Jurkat, Clone E6-1 (cell line): ENCODE measurements around the gene NHLH2.

Experiments used
- DNase-seq: peaks from one replicate; pipeline ENCODE4 v3.0.0-alpha.2; 2011; ENCODE audit warnings: low read depth, low spot score
- H3K4me3 ChIP-seq: 2 replicates; pipeline ENCODE4 v1.5.1; 2011; ENCODE audit warnings: mild to moderate bottlenecking, low read length, control low read depth, moderate library complexity

Gene NHLH2

DNA sequence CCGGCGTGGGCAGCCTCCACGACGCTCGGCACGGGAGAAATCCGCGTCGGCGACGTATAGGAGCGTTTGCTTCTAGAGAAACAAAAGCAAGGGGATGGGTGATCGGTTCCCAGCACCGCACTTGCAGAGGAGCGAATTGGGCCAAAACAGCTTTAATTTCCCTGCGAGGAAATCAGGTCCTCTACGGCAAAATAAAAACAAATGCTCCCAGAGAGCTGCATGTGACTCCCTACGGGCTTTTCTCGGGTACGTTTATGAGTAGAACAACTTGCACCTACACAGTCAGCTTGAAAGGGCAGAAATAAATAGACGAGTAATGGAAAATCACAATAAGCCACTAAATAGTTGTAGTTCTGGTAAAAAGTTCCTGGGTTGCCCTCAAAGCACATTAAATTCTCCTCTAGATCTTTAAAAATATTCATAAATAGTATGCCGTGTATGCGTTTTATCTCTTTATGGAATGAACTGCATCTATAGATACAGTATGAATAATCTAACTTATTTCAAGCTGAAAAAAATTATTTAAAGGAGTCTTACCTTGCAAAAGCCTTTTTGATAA lies 1.2 kb downstream of the NHLH2 start:
- DNase-seq = no peak
- no peak overlapping the region for H3K4me3 ChIP-seq

GRCh38 chr1:115839029-115839678 lies 1.8 kb downstream of the NHLH2 start:
- no peak overlapping the region for H3K4me3 ChIP-seq
- no peak for DNase-seq

- no peak for DNase-seq
- H3K4me3 ChIP-seq = no peak overlapping the region
Observed at GRCh38 chr1:115838431-115839028, 2.4 kb downstream of the NHLH2 start.

DNA sequence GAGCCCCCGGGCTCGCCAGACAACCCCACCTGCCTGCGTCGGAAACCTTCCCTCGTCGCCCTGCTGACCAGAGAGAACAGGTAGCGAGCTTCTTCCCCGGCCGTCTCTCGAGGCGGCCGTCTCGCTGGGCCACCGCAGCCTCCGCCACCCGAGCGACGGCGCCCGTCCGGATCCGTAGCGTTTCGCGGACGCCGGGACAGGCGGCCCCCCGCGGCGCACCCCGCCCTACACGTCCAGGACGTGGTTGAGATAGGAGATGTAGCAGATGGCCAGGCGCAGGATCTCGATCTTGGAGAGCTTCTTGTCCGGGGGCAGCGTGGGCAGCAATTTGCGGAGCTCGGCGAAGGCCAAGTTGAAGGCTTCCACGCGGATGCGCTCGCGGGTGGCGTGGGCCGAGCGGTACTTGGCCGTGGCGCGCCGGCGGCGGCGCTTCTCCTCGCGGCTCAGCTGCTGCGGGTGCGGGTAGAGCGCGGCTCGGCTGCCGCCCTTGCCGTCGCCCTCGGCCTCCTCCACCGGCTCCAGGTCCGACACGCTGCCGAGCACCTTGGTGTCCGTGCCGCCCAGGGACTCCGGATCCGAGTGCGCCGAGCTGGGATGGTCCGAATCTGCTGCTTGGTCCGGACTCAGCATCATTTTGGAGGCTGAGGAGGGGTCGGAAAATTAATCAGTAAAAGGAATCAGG lies 3.0 kb downstream of the NHLH2 start:
- H3K4me3 ChIP-seq = no peak overlapping the region
- no peak for DNase-seq

- no peak overlapping the region for H3K4me3 ChIP-seq
Observed at GRCh38 chr1:115837341-115837739, 3.6 kb downstream of the NHLH2 start.

GRCh38 chr1:115833856-115834255 lies 7.1 kb downstream of the NHLH2 start:
- no peak for DNase-seq
- no peak overlapping the region for H3K4me3 ChIP-seq

More at GRCh38 chr1:115837341-115837739, 3.6 kb downstream of the NHLH2 start:
- DNase-seq = no peak

- no peak for DNase-seq
- no peak overlapping the region for H3K4me3 ChIP-seq
Observed at GRCh38 chr1:115832651-115833050, 8.3 kb downstream of the NHLH2 start.

DNA sequence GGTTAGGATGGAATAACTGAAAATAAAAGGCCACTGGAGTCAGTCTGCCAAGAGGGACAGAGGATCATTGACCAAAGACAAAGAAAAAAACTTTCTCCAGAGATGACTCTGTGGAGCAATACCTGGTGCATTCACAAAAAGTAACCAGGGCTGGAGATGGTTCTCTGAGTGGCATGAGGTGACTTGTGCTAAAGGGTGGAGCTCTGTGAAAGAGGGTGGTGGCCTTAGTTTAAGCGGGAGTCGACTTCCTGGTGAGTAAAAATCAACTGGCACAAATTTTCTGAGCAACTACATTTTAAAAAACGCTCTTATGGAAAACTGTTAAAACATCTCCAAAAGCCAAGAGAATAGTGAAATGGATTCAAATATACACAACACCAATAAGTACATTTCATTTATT lies 10.0 kb downstream of the NHLH2 start:
- no peak overlapping the region for H3K4me3 ChIP-seq
- DNase-seq = no peak

DNA sequence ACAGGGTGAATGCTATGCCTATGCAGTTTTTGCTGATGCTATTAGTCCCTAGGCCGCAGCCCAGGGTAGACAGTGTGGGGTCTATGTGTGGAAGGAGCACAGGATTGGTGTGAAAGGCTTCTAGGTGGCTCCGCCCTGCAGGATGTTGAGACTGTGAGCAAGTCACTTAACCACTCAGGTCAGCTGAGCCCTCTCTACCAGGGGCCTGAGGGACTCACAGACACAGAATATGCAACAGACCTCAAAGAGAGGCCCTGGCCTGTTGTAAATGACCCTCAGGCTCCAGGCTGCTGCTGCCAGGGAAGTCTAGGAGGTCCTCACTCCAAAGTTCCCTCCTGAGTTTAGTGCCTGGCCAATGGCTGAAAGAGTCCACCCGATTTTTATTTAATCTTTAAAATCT lies 11.0 kb downstream of the NHLH2 start:
- DNase-seq = no peak
- no peak overlapping the region for H3K4me3 ChIP-seq

DNA sequence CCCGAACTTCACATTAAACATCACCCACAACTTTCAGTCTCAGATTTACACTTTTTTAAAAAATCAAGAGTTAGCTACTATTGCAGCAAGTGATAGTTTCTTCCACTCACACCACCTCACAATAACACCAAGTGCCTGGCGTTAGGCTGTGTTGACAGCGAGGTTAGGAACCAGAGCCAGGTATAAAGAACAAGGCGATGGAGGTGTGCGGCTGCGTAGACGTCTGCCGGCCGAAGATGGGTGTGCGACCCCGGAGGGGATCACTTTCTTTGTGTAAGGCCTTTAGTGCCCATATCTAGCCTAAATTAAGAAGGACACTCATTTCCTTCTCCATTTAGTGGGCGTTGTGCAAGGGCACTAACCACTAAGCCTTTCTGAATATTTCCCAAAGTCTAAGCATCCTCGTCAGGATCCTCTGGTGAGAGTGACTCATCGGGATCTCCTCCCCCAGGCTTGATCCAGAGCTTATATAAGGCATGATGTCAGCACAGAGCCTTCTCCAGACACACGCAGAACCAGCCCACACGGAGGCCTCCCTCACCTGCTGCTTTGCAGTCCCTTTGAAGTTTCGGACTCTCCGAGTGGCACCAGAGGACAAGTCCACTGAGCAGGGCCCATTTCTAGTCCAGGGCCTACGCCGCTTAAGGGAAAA lies 11.8 kb downstream of the NHLH2 start:
- H3K4me3 ChIP-seq = no peak overlapping the region
- no peak for DNase-seq

DNA sequence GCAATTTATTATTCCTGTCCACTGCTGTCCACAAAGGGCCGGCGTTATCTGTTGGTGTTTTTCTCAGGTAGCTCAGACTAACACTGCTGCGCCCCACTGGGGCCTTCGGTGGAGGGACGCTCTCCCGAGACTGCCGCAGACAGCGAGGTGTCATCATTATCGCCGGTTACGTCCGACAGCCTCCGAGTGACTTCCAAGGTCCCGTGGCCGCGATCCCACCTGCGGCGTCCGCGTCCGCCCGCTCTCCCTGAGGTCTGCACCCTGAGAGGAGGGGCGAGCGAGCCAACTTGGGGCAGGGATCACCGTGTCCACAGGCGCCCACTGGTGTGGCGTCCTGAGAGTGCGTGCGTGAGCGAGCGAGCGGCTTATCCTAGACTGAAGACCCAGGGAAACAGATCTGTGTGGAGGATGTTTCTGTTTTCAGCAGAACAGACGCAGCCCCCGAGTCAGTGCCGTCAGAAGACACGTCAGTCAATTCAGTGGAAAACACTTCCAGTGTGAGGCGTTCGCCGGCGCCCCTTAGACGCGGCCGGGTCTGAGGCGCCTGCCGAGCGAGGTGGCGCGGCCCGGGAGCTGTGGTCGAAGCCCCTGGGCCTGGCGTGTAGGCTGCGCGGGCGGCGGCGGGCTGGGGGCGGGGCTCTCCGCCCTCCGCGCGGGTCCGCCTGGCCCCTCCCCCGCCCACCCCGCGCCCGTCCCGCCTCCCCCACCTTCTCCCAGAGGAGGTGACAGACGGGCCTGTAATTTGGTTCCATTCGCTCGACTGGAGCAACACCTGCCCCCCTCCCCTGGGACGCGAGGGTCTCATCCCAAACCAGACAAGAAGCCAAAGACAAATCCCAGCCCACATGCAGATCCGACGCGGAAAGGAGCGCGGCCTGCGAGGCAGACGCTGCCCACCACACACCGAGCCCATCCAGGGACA lies 12.6 kb downstream of the NHLH2 start:
- DNase-seq = no peak
- no peak overlapping the region for H3K4me3 ChIP-seq

- H3K4me3 ChIP-seq = no peak overlapping the region
- DNase-seq = no peak
Observed at GRCh38 chr1:115827452-115828044, 13.4 kb downstream of the NHLH2 start.

GRCh38 chr1:115826628-115827027 lies 14.3 kb downstream of the NHLH2 start:
- H3K4me3 ChIP-seq = no peak overlapping the region
- DNase-seq = no peak

GRCh38 chr1:115822117-115822516 lies 18.8 kb downstream of the NHLH2 start:
- H3K4me3 ChIP-seq = no peak overlapping the region
- no peak for DNase-seq

- H3K4me3 ChIP-seq = no peak overlapping the region
- no peak for DNase-seq
Observed at GRCh38 chr1:115815694-115816093, 25.2 kb downstream of the NHLH2 start.

- DNase-seq = no peak
- no peak overlapping the region for H3K4me3 ChIP-seq
Observed at GRCh38 chr1:115814685-115815398, 26.1 kb downstream of the NHLH2 start.

- H3K4me3 ChIP-seq = no peak overlapping the region
- DNase-seq = no peak
Observed at GRCh38 chr1:115813727-115814126, 27.2 kb downstream of the NHLH2 start.
